Erythroblast (primary cell): ENCODE results near the gene TMEM14A.
"Not testable (repeated sequence)": the region's sequence is repeated elsewhere in the genome, so short reads cannot be mapped to it uniquely, and the experiment has no call there.

Experiments used
- DNase-seq, 2 experiments: peaks; one replicate each; lab custom pipeline; 2025; lab: John Stamatoyannopoulos, UW
- GATA1 ChIP-seq: IDR thresholded peaks from 2 replicates; pipeline ENCODE4 v1.6.1; 2011; ENCODE audit warnings: low read depth, mild to moderate bottlenecking, control low read depth, low read length, moderate library complexity
- POLR2A ChIP-seq: IDR thresholded peaks from 2 replicates; pipeline ENCODE4 v1.6.1; 2011; ENCODE audit warnings: mild to moderate bottlenecking, low read length

The TMEM14A gene

DNA sequence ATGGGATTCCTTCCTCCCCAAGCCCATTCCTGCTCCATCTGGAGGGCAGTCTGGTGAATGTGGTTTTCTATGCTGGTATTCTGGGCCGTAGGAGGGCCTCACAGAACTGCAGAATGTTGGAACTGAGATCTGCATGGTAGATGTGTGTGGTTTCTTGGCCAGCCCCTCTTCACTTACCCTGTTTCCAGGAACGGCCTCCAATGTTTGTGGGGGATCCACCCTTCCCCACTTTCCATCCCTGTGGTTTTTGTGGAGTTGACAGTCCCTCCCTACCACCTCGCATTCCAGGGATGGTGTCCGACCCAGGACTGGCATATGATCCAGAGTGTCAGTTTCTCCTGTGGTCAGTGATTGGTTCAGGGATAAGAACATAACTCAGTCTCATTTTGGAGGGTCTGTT is 26.7 kb upstream of the TMEM14A start:
- DNase-seq = no peak
- TF ChIP-seq GATA1 (no peak), POLR2A (no peak)

DNA sequence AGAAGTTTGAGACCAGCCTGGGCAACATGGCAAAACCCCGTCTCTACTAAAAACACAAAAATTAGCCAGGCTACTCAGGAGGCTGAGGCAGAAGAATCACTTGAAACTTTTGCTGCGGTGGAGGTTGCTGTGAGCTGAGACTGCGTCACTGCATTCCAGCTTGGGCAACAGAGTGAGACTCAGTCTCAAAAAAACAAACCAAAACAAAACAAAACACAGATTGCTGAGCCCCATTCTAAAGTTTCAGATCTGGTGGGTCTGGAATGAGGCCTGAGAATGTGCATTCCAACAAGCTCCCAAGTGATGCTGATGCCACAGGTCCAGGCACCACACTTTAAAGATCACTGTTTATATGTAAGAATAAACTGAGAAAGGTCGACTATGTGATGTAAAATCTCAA is 24.9 kb upstream of the TMEM14A start:
- DNase-seq = no peak
- no peak for TF ChIP-seq POLR2A
- no peak for TF ChIP-seq GATA1

- no peak for TF ChIP-seq GATA1
- TF ChIP-seq POLR2A = no peak
- DNase-seq = no peak
Measured at GRCh38 chr6:52647199-52647598, 23.7 kb upstream of the TMEM14A start.

GRCh38 chr6:52649536-52650160 is 21.3 kb upstream of the TMEM14A start:
- no peak for TF ChIP-seq POLR2A
- TF ChIP-seq GATA1 = no peak

DNA sequence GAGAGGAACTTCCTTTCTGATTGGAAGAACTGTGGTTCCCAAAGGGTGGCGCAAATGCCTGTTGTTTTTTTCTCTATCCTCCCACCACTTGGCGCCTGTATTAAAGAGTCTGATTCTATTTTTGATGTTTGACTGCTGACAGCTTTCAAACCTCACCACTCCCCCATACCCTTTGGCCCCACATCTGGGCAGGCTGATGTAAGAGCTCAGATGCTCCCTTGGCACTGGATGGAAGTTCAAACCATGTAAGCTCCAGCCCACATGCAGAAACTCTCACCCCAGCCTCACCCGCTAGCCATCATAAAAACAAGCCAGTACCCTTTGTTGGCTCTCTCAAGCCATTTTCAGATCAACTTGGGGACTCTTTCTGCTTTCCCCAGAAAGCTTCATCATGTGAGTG is 20.0 kb upstream of the TMEM14A start:
- DNase-seq = no peak
- TF ChIP-seq POLR2A (no peak), GATA1 (no peak)

More at GRCh38 chr6:52649536-52650160, 21.3 kb upstream of the TMEM14A start:
- no peak for DNase-seq

DNA sequence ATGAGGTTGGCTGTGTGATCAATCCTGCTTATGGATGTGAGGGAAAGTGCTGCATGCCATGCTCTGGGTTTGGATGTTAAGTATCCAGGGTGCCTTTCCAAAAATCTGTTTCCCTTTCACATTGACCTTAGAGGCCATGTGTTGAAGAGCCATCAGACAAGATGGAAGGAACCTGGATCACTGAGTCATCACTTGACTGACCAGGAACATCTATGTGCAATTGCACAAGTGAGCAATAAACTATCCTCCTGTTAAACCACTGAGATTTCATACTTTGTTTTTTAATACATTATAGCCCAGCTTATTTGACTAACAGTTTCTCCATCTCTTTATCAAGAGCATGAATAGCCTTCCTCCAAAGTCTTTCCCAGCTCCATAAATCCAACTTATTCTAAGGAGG is 17.8 kb upstream of the TMEM14A start:
- TF ChIP-seq GATA1 (no peak), POLR2A (no peak)
- no peak for DNase-seq

GRCh38 chr6:52654007-52654406 is 16.9 kb upstream of the TMEM14A start:
- TF ChIP-seq POLR2A (no peak), GATA1 (no peak)
- no peak for DNase-seq

GRCh38 chr6:52654592-52654991 is 16.3 kb upstream of the TMEM14A start:
- DNase-seq = no peak
- TF ChIP-seq POLR2A = no peak
- TF ChIP-seq GATA1 = no peak

DNA sequence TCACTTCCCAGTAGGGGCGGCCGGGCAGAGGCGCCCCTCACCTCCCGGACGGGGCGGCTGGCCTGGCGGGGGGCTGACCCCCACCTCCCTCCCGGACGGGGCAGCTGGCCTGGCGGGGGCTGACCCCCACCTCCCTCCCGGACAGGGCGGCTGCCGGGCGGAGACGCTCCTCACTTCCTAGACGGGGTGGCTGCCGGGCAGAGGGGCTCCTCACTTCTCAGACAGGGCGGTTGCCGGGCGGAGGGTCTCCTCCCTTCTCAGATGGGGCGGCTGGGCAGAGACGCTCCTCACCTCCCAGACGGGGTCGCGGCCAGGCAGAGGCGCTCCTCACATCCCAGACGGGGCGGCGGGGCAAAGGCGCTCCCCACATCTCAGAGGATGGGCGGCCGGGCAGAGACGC is 15.0 kb upstream of the TMEM14A start:
- DNase-seq = not testable (repeated sequence)

- DNase-seq = no peak
- no peak for TF ChIP-seq POLR2A
- no peak for TF ChIP-seq GATA1
Measured at GRCh38 chr6:52657870-52658269, 13.0 kb upstream of the TMEM14A start.

GRCh38 chr6:52661551-52661950 is 9.4 kb upstream of the TMEM14A start:
- TF ChIP-seq POLR2A (no peak), GATA1 (no peak)
- DNase-seq = no peak

GRCh38 chr6:52662031-52662430 is 8.9 kb upstream of the TMEM14A start:
- DNase-seq = no peak
- TF ChIP-seq POLR2A (no peak), GATA1 (no peak)

DNA sequence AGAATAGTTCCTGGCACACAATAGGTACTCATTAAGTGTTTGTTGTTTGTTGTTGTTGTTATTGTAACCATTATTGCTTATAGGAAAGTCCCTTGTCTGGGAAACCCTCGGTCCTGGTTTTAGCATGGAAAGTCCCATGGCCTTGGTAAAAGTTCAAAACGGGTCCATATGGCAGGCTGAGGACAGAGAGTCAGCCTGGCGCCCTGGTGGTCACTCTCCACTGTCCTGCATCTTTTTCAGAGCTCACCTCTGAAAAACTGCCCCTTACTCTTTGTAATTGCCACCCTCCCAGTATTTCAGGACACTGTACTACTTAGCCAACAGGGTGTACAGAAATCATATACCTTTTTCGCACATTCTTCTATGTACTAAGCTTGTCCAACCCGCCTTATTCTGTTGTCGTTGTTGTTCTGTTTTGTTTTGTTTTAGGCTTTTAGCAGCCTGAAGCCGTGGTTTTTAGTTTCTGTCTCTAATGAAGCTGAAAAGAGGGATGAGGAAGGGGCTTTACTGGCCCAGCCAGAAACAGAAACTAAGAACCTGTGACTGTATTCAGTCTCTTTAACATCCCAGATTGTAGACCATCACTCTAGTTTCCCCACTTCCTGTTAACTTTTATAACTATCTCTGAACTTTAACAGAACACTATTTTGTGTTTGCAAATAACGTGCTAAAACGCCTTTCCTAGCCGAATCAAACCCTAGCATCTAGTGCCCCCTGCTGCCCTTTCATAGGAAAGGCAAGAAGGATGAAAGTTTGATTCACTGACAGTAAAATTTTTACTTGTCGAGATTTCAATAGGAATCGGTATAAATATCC is 7.6 kb upstream of the TMEM14A start:
- TF ChIP-seq GATA1 (no peak), POLR2A (no peak)
- peak; percentile 78 to 89 for DNase-seq

GRCh38 chr6:52663936-52664185 is 7.1 kb upstream of the TMEM14A start:
- no peak for TF ChIP-seq POLR2A
- TF ChIP-seq GATA1 = no peak

More at GRCh38 chr6:52663936-52664185, 7.1 kb upstream of the TMEM14A start:
- DNase-seq = no peak
